ENCODE measurements around the gene SURF6.
"Not testable (repeated sequence)": the region's sequence is repeated elsewhere in the genome, so short reads cannot be mapped to it uniquely, and the experiment has no call there.

The SURF6 gene

DNA sequence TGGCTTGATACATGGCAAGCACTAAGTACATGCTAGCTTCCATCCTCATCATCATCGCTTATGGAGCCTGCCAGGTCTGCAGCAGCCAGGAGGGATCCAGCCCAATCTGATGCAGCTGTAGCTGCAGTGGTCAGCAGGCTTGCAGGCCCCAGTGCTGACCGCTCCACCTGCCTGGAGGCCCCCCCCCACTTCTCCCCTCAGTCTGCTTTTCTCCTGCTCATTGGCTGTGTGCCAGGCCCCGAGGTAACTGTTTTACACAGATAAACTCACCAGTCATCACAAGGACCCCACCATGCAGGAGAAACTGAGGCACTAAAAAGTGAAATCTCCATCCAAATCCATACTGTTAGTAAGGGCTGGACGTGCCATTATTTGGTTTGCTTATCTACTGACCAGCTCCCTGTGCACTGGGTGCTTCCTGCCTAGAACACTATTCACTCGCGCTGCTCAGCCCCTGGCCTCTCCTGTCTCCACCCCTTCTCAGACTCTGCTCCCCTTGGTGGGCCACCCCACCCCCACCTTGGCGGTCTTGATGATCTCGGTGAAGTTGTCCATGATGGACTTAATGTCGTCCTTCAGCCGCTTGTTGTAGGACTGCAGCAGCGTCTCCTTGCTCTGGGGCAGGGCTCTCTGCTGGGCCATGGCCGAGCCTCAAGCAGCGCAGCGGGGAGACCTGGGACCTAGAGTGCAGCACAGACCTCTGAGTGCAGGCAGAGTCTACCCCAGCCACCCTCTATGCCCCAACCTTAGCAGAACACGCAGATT lies 10.2 kb upstream of the SURF6 start:
- DNase-seq: no peak

DNA sequence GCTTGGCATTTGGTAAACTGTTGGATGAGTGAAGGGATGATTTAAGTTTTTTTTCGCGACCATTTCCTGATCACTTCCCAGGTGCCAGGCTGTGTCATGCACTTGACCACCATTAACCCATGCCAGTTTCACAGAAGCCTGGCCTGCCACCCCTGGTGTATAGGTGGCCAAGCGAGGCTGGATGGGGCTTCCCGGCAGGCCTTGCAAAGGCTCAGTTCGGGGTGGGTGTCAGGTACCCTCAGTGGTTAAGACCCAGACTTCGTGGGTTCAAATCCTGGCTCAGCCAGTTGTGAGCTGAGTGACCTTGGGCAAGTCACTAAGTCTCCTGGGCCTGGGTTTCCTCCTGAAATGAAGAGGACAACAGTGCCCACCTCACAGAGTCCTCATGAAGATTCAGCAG lies 9.6 kb upstream of the SURF6 start:
- DNase-seq: no peak

DNA sequence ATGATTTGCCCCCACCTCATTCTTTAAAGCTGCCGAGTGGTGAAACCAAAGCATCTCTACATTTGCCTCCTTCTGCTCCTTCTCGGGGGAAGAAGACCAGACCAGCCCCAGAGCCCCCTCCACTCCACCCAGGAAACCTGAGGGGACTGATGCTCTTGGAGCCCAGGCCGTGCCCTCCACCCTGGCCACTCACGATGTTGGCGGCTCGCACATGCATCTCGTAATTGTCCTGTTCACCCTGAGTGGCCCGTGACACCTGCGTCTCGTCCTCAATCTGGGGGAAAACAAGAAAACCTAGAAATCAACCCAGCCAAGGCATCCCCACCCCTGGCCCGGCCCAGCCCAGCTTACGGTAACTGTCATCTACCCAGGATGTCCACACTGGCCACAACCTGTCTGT lies 9.0 kb upstream of the SURF6 start:
- no peak for DNase-seq

GRCh38 chr9:133344071-133344470 lies 8.1 kb upstream of the SURF6 start:
- no peak for DNase-seq

DNA sequence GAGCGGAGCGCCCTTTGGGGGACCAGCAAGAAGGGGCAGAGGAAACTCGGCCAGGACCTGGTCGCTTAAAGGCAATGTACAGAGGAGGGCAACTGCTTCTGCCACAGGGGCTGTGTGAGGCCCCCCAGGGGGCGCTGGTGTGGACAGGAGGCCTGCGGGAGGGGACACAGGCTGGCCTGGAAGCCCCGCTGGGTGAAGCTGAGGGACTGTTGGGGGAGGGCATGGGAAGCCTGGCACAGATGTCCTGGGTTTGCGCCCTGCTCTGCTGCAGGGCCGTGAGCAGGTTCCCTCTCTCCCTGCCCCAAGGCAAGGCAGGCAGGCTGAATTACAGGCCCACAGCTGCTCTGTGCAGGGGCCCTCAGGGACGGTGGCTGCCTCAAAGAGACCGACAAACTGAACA lies 6.6 kb upstream of the SURF6 start:
- no peak for DNase-seq

GRCh38 chr9:133342069-133342406 lies 6.0 kb upstream of the SURF6 start:
- no peak for DNase-seq

GRCh38 chr9:133341369-133342068 lies 5.5 kb upstream of the SURF6 start:
- DNase-seq: no peak

DNA sequence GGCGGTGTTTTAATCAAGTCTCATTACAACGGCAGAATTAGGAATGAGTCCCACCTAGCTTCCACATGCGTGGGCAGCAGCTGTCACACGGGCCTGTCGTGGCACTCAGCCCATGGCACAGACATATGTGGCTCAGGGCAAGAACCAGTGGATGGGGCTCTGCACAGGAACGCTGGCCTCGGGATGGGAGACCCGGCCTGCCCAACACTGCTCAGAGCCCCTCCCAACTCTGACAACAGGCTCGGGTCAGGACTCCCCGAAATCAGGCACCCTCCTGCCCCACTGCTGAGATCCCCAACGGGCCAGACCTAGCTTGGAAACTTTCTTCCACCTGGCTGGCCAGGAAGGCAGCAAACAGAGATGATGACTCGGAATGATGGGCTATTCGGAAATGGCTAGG lies 4.9 kb upstream of the SURF6 start:
- no peak for DNase-seq

DNA sequence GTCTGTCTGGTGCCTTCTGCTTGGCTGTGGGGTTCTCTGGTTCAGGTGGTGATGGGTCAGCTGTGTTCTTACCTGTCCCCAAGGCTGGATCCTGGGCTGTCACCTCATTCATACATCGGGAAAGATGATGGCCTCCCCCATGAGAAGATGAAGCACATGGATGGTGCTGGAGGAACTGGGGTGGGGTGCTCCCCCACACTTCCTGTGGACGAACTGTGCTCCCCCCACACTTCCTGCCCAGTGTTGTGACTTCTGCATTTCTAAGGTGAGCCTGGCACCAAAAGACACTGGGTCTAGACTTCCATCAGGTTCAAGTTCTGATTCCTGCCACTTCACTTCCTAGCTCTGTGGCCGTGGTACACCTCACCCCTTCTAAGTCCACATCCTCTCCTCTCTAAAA lies 4.3 kb upstream of the SURF6 start:
- no peak for DNase-seq

DNA sequence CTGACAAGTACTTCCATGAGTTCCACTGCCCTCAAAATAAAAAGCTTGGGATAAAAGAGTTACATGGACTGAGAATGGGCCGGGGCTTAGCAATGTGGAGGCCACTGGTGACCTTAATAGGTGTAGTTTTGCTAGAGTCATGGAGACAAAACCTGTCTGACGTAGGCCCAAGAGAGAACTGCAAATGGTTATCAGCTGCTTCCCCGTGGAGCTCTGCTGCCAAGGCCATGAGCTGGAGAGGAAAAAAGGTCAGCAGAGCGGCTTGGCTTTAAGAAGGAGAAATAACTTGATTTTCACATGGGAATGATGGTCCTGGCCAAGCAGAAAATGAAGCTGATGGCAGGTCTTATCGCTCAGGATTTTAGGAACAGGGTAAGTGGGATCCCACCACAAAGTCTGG lies 3.7 kb upstream of the SURF6 start:
- DNase-seq: no peak

DNA sequence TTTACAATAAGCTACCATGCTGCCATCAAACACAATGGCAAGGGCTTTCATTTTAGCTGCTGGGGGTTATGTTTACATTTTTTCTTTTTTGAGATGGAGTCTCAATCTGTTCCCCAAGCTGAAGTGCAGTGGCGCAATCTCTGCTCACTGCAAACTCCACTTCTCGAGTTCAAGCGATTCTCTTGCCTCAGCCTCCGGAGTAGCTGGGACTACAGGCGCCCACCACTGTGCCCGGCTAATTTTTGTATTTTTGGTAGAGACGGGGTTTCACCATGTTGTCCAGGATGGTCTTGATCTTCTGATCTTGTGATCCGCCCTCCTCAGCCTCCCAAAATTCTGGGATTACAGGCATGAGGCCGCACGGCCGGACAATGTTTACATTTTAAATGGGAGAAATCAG lies 1.1 kb downstream of the SURF6 start:
- DNase-seq: not testable (repeated sequence)

GRCh38 chr9:133334161-133334560 lies 1.8 kb downstream of the SURF6 start:
- no peak for DNase-seq

DNA sequence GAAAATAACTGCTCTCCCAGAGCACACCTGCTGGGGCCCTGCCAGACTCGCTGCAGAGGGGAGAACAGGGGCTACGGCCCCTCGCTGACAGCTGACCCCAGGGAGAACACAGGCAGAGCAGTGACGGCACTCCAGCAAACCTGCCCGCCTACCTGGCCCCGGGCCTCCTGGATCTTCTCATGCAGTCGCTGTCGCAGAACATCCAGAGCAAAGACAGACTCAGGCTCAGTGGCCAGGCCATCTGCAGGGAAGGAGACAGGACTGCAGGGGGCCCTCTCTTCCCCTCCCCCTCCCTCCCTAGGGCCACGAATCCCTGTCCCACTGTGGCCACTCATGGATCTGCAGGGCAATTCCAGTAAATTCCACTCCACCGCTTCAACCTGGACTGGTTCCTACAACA lies 2.4 kb downstream of the SURF6 start:
- no peak for DNase-seq

DNA sequence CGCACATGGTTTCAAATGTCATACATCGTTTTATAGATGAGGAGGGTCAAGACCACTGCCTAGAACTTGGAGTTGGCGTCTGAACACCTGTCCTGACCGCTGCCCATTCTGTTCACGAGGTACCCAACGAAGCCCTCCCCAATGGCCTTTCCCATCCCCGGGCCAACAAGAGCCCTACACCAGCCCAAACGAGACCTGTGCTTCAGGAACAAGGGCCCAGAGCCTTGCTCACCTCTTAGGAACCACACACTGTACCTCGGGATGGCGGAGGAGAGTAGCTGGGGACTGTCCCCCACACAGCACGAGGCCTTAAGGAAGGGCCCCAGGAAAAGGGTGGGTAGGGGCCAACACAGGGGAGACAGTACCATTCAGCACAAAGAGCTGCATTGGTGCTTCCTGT lies 3.0 kb downstream of the SURF6 start:
- DNase-seq: no peak

GRCh38 chr9:133332381-133332730 lies 3.6 kb downstream of the SURF6 start:
- no peak for DNase-seq

- DNase-seq: no peak
Observed at GRCh38 chr9:133331641-133332380, 4.2 kb downstream of the SURF6 start.

- no peak for DNase-seq
Observed at GRCh38 chr9:133331221-133331620, 4.8 kb downstream of the SURF6 start.

DNA sequence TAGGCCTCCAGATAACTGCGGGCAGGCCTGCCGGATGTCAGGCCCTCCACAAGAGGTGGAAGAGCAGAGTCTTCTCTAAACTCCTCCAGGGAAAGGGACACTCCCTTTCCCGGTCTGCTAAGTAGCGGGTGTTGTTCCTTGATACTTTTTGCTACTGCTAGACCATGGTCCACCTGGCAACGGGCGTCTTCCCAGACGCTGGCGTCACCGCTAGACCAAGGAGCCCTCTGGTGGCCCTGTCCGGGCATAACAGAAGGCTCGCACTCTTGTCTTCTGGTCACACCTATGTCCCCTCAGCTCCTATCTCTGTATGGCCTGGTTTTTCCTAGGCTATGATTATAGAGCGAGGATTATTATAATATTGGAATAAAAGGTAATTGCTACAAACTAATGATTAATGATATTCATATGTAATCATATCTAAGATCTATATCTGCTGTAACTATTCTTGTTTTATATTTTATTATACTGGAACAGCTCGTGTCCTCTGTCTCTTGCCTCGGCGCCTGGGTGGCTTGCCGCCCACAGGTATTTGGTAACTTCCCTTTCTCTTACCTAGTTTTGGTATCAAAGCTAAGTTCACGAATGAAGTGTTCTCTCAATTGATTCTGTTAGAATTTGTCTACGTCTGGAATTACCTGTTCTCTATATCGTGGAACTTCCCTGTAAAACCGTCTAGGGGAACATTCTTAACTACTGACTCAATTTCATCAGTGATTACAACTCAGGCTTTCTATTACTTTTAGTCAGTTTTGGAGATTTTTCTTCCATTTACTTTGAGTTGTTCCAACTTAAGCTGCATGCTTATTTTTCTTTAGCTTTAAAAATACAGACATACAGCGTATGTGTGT lies 6.5 kb downstream of the SURF6 start:
- not testable (repeated sequence) for DNase-seq

- DNase-seq: no peak
Observed at GRCh38 chr9:133327834-133328484, 8.0 kb downstream of the SURF6 start.

DNA sequence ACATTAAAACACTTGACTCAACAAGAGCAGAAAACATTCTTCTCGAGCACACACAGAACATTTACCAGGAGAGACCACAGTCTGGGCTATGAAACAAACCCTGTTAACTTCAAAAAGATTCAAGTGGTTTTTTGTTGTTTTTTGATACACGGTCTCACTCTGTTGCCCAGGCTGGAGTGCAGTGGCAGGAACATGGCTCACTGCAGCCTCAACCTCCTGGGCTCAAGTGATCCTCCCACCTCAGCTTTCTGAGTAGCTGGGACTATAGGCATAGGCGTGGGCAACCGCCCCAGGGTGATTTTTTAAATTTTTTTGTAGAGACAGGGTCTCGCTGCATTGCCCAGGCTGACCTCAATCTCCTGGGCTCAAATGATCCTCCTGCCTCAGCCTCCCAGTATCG lies 9.0 kb downstream of the SURF6 start:
- DNase-seq: not testable (repeated sequence)

GRCh38 chr9:133323991-133324703 lies 11.8 kb downstream of the SURF6 start:
- DNase-seq: no peak

DNA sequence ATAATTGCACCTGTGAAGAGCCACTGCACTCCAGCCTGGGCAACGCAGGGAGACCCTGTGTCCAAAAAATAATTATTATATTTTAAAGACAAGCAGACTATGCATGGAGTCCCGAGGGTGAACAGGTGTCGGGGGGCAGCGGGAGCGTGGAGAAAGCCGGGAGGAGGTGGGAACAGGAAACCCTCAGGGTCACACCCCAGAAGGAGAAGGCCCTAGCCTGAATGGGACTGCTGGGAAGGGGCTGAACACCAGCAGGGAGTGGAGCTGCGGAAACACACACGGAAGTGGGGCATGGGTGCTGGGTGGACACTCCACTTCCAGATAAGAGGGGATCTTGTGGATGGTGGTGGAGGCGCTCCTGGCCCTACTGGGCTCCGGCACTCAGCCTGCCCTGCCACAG lies 12.8 kb downstream of the SURF6 start:
- DNase-seq: no peak

All from NCI-H1048 (cell line).